Measurements from ENCODE around the gene SLC37A1.

DNA sequence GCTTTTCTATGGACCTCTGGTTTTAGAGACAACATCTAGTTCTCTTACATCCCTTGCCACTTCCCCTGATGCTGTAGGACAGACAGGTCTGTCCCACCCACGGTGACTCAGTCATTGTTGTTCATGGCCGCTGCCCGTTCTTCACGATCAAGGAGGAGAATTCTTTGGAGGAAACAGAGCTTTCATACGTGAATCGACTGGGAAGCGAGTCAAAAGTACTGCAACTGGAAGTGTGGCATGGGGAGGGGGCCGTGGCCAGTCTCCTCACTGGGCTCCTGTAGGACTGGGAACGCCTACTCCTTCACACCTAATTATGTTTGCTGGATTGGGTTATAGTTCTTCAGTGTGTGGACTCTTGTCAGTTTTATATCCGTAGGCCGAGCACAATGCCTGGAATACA is 4.4 kb upstream of the SLC37A1 start:
- TF ChIP-seq POLR2A (IDR thresholded peaks at IDR 0.05), result no peak
- TF ChIP-seq, protein P1, sequence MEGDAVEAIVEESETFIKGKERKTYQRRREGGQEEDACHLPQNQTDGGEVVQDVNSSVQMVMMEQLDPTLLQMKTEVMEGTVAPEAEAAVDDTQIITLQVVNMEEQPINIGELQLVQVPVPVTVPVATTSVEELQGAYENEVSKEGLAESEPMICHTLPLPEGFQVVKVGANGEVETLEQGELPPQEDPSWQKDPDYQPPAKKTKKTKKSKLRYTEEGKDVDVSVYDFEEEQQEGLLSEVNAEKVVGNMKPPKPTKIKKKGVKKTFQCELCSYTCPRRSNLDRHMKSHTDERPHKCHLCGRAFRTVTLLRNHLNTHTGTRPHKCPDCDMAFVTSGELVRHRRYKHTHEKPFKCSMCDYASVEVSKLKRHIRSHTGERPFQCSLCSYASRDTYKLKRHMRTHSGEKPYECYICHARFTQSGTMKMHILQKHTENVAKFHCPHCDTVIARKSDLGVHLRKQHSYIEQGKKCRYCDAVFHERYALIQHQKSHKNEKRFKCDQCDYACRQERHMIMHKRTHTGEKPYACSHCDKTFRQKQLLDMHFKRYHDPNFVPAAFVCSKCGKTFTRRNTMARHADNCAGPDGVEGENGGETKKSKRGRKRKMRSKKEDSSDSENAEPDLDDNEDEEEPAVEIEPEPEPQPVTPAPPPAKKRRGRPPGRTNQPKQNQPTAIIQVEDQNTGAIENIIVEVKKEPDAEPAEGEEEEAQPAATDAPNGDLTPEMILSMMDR (IDR thresholded peaks at IDR 0.05), result no peak
- TF ChIP-seq POLR2AphosphoS5 (IDR thresholded peaks at IDR 0.05), result no peak
- TF ChIP-seq EP300 (IDR thresholded peaks at IDR 0.05), result no peak

All from sigmoid colon (tissue), 4 donors.